GM18867 (cell line): ENCODE measurements around the gene TMEM183A.

Source experiments
- ATAC-seq: cut with Tn5 transposase; IDR thresholded peaks from one replicate; pipeline ENCODE4 v1.9.1; 2021; ENCODE audit warnings: mild to moderate bottlenecking, moderate library complexity; ENCODE audit not compliant: unreplicated experiment

The TMEM183A gene

GRCh38 chr1:203044546-203045250, 37.5 kb downstream of the TMEM183A start:
- no peak for ATAC-seq

GRCh38 chr1:203045336-203045735, 38.2 kb downstream of the TMEM183A start:
- no peak for ATAC-seq

- no peak for ATAC-seq
Measured at GRCh38 chr1:203045821-203046594, 38.8 kb downstream of the TMEM183A start.

GRCh38 chr1:203046984-203047630, 39.9 kb downstream of the TMEM183A start:
- ATAC-seq: no peak

- ATAC-seq: no peak
Measured at GRCh38 chr1:203048086-203048485, 40.9 kb downstream of the TMEM183A start.

GRCh38 chr1:203048555-203049051, 41.4 kb downstream of the TMEM183A start:
- no peak for ATAC-seq

- ATAC-seq: no peak
Measured at GRCh38 chr1:203049077-203049476, 41.9 kb downstream of the TMEM183A start.

- ATAC-seq: no peak
Measured at GRCh38 chr1:203049576-203050180, 42.5 kb downstream of the TMEM183A start.

- ATAC-seq: no peak
Measured at GRCh38 chr1:203050826-203051225, 43.7 kb downstream of the TMEM183A start.

GRCh38 chr1:203051841-203052324, 44.7 kb downstream of the TMEM183A start:
- no peak for ATAC-seq

- no peak for ATAC-seq
Measured at GRCh38 chr1:203052601-203053000, 45.4 kb downstream of the TMEM183A start.

- no peak for ATAC-seq
Measured at GRCh38 chr1:203054184-203054583, 47.0 kb downstream of the TMEM183A start.

GRCh38 chr1:203054642-203055041, 47.5 kb downstream of the TMEM183A start:
- ATAC-seq: no peak

GRCh38 chr1:203055161-203055799, 48.1 kb downstream of the TMEM183A start:
- ATAC-seq: no peak

- ATAC-seq: no peak
Measured at GRCh38 chr1:203056012-203056411, 48.8 kb downstream of the TMEM183A start.

GRCh38 chr1:203056516-203056915, 49.3 kb downstream of the TMEM183A start:
- no peak for ATAC-seq

GRCh38 chr1:203057911-203058675, 50.9 kb downstream of the TMEM183A start:
- ATAC-seq: no peak

GRCh38 chr1:203058676-203058935, 51.4 kb downstream of the TMEM183A start:
- no peak for ATAC-seq

GRCh38 chr1:203059485-203059884, 52.3 kb downstream of the TMEM183A start:
- ATAC-seq: no peak

- ATAC-seq: no peak
Measured at GRCh38 chr1:203060115-203060514, 52.9 kb downstream of the TMEM183A start.
